Cerebellar cortex (tissue), 1 donor: ENCODE results near the gene BPHL.
"Not testable (repeated sequence)": the region's sequence is repeated elsewhere in the genome, so short reads cannot be mapped to it uniquely, and the experiment has no call there.

ENCODE experiments used
- DNase-seq: peaks from one replicate; pipeline ENCODE4 v3.0.0-alpha.2; 2015; ENCODE audit warnings: low spot score

Gene BPHL

DNA sequence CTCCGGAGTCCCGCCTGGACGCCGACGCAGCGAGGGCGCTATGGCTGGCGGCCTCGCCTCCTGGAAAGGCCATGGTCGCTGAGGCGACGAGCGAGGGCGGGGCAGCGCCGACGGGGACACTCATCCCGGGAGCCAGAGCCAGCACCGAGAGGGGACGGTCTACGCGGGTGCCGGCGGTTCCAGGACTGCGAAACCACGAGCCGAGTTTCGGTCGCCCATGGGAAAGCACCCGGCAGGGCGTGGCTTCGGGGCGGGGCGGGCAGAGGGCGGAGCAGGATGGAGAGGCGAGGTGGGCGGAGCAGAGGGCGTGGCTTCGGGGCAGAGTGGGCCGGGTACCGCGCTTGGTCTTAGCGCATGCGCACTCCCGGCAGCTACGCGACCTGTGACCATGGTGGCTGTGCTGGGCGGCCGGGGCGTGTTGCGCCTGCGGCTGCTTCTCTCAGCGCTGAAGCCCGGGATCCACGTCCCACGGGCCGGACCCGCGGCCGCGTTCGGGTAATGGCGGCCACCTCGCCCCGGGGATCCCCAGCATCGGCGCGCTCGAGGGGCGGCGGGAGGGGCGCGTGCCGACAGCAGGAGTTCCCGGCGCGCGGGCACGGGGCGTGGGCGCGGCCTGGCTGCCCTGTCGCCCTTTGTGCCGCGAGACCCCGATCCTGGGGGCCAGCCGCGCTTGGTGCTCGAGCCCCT lies at the start of gene BPHL:
Gene BPHL, plus strand, starts transcription at position 359 of the 687 bp plus-strand sequence. Its CDS starts 30 bp downstream, at position 389.
- DNase-seq: peak; percentile 95

DNA sequence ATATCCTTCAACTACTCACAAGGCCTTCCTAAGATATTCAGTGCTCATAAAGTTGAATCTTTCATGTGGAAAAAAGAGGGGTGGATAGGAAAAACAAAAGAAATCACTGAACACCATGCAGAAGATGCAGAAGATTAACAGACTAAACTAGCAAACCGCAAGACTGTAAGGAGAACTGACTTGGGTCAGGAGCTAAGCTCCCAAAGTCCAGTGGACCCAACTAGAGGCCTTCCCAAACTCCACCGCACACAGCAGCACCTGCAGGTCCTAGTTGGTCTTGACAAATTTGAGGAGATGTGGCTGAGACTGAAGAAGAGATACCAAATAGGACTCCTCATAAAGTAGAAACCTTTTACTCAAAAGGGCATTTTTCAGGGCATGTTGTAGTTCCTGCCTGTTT lies 46.9 kb upstream of the BPHL start:
- DNase-seq: no peak

DNA sequence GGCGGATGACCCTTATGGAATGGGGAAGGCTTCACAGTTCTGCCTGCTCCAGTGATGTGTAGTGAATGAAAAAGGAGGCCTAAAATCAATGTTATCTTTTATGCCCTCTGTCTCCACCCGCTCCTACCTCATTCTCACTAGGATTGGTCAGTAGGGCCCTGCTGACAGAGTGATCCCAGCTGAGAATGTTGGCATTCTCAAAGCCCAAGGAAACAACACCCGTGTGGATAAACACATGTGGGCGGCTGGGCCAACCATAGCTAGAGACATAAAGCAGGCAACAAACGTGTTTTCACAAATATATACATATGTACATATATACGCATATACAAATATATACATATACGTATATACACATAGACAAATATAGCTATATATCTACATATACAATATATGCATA lies 45.7 kb upstream of the BPHL start:
- no peak for DNase-seq

DNA sequence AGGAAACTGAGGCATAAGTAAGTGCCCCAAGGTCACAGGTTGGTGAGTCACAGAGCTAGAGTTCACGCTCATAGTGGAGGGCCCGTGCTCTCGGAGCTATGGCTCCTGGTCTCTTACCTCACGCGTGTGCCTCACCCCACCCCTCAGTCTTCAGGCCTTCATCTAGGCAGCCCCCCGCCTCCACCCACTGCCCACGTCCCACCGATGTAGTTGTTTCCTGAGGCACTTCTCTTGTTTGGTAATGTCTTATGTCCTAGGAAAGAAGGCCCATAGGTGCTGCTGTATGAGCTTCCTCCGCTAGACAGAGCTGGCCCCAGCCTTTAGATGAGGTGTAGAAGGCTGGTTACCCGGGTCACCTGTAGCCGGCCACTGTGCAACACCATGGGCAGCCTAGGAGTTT lies 45.1 kb upstream of the BPHL start:
- DNase-seq: no peak

DNA sequence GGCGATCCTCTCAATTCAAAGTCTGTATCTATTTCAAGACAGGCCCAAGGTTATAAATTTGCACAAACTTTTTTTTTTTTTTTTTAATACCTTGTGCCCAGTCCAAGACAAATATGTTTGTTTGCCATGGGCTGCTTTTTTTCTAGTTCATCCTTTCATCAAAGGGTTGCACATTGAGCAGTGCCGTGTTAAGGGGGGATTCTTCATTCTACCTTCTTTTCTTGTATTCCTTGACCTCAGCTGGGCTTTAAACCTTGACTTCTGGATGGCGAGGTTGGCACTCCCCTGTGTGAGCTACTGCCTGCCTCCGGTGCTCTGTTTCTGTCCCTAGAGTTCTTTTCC lies 42.8 kb upstream of the BPHL start:
- DNase-seq: no peak

DNA sequence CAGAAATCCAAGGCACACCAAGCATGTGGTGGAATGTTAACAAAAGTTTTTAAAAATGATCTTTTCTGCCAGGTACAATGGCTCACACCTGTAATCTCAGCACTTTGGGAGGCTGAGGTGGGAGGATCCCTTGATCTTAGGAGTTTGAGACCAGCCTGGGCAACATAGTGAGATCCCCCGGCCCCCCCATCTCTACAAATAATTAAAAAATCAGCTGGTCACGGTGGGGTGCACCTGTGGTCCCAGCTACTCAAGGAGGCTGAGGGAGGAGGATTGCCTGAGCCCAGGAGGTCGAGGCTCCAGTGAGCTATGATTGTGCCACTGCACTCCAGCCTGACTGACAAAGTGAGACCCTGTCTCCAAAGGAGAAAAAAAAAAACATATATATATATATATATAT lies 42.2 kb upstream of the BPHL start:
- DNase-seq: no peak

DNA sequence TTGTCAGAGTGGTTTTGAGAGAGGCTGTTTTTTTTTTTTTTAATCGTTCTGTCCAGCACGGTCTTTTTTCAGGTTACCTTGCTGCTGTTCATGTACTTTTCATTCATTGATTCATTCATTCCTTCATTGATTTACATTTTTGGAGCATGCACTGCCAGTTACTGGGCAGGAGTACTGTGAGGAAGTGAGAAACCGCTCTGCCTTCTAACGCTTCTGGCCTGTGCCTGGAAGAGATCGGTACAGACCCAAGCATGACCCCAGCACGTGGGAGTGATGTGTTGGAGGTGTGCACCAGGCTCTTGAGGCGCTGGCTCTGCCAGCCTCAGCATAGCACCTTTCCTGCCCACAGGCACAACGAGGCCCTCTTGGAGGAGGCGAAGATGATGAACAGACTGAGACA lies 41.1 kb upstream of the BPHL start:
- no peak for DNase-seq

DNA sequence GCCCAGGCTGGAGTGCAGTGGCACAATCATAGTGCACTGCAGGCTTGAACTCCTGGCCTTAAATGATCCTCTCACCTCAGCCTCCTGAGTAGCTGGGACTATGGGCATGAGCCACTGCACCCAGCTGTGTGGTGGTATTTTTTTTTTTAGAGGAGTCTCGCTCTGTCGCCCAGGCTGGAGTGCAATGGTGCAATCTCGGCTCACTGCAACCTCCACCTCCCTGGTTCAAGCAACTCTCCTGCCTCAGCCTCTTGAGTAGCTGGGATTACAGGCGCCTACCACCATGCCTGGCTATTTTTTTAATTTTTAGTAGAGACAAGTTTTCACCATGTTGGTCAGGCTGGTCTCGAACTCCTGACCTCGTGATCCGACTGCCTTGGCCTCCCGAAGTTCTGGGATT lies 39.6 kb upstream of the BPHL start:
- not testable (repeated sequence) for DNase-seq

DNA sequence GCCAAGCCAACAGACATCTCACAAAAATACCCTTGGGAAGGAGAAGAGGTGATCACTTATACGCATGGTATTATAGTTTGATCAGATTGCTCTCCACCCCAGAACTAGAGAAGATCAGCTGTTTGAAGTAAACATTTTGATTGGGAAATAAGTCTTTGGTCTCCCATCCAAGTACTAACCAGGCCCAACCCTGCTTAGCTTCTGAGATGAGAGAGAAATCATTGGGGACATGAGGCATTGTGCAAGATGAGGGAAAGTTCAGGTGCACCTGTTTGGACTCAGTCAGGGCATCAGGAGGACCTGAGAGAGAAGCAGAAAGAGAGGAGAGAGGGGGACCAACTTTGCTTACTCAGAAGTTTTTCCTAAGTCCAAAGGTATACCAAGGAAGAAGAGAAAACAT lies 38.8 kb upstream of the BPHL start:
- no peak for DNase-seq

DNA sequence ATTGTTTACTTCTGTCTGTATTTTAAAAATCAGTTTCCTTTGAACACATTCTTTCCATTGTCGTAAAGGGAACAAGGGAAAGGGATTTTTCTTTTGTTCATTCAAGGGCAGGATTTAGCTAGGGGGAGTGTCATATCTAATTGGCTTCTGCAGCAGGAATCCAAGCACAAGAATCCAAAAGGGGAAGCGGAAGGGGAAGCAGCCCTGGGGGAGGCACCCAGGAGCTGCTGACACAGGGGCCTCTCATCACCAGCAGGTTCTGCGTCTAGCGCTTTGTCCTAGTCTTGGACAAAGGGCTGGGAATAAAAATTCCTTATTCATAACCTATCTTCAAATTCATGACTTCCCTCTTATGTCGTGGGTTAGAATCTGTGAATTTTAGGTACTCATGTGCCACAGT lies 36.6 kb upstream of the BPHL start:
- DNase-seq: no peak

DNA sequence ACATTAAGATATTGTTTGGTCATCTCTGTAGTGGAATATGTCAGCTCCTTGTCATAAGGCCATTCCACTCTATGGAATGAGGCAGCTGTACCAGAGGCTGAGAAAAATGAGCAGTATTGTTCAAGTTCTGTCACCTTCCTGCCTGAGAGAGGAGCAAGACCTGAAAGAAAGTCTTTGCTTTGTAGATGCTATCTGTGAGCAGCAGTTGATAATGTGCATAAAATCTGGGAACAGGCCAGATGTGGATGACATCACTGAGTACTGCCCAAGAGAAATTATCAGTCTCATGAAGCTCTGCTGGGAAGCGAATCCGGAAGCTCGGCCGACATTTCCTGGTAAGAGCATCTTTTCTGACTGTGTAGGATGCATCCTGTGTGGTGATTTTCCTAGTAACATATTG lies 33.4 kb upstream of the BPHL start:
- DNase-seq: no peak

DNA sequence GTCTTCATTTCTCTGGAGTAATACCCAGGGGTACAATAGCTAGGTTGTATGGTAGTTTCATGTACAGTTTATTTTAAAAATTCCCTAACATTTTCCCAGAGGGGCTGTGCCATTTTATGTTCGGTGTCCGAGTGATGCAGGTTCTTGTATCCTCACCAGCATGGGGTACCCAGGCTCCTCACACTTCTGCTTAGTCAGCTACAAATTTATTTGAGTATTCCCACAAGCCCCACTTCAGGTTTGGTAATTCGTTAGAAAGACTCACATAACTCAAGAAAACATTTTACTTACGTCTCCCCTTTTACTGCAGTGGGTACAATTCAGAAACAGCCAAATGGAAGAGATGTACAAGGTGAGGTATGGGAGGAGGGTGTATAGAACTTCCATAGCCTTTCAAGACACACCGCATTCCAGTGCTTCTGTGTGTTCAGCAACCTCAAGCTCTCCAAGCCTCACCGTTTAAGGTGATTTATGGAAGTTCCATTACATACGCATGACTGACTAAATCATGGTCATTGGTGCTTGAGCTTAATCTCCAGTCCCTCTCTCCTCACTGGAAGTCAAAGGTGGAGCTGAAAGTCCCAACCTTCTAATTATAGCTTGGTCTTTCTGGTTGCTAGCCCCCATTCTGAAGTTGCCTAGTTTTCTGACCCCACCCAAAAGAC lies 32.1 kb upstream of the BPHL start:
- no peak for DNase-seq

DNA sequence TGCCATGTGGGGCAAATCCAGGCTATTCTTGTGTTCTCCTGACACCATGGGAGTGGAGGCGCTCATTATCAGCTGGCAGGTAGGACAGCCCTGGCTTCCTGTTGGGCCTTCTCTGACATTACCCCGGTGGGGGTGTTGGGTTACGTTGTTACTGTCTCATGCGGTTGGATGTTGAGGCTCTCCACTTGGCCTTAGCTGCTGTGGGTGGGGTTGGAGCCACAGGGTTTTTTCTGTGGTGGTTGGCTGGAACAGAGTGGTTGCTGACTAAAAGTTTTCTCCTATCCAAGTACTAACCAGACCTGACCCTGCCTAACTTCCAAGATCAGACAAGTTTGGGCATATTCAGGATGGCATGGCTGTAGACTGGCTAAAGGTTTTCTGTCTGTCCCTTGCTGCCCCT lies 30.1 kb upstream of the BPHL start:
- no peak for DNase-seq

DNA sequence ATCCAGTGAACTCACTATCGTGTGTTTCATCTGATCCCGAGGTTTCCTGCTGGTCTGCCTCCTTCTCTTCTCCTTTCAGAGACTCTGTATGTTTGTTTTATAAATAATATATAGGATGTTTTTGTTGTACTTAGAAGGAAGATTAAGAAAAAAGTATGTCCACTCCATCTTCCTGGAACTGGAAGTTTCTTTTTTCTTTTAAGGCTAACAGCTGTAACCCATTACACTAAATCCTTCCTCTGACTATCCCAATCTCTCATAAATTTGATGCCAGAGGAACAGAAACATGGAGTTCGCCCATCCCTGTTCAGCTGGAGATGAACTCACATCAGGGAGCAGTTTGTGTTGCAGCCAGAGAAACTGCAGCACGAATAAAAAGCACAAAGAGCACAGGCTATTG lies 29.5 kb upstream of the BPHL start:
- DNase-seq: no peak

DNA sequence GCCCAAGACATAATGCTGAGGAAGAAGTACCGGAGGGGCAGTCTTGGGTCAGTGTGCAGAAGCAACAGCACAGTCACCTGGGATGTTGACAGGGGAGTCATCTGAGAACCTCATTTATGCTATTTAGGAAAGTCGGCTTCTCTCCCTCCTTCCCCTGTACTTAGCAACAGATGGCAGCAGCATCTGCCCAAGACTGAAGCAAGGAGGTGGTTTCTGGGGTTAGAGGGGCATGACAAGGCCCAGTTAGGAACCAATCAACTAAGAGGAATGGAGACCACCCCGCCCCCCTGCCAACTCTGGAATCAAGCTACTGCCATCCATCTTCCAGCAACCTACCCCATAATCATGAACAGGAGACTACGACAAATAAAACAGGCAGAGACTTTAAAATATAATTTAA lies 28.5 kb upstream of the BPHL start:
- DNase-seq: no peak

DNA sequence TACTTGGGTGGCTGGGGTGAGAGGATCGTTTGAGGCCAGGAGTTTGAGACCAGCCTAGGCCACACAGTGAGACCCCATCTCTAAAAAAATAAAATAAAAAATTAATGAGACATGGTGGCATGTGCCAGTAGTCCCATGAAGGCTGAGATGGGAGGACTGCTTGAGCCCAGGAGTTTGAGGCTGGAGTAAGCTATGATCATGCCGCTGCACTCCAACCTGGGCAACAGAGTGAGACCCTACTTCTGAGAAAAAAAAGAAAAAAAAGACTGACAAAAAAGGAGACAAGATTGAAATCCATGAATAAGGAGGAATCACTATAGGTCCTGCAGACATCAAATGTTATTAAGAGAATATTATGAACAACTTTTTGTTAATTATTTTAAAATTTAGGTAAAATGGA lies 23.7 kb upstream of the BPHL start:
- no peak for DNase-seq

DNA sequence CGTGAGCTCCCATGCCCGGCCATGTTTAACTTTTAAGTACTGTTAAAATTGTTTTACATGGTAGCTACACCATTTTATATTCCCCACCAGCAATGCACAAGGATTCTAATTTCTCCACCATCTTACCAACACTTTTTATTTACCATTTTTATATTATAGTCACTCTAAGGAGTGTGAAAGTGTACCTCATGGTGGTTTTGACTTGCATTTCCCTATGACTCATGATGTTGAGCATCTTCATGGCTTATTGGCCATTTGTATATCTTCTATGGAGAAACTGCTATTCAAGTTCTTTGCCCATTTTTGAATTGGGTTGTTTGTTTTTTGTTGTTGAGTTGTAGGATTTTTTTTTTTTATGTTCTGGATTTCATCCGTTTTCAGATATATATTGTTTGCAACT lies 15.6 kb upstream of the BPHL start:
- DNase-seq: no peak

DNA sequence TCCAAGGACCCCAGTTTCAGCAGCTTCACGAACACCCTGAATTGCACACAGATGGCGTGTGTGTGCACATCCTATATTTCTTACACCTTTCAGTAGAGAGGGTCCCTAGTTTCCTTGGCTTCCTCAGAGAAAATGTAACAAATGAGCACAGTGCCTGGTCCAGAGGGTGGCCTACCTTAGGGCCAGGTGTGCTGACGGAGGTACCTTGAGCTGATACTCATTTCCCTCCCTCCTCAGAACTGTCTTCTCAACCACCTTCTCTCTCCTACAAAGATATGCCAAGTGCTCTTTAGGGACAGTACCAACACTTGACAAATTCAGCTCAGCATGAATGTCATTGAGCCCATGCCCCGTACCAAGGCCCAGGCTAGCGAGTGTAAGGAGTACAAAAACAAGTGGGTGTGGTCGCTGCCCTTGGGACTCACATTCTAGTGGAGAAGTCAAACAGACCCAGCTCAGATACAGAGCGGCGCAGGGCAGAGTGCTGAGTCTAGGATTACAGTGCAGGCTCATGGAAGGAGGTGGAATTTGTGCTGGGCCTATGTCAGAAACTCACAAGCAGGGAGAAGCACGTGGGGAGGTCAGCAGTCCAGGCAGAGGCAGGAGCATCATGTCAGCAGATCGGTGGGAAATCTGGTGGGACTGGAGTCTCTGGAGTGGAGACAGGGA lies 9.6 kb upstream of the BPHL start:
- DNase-seq: no peak

DNA sequence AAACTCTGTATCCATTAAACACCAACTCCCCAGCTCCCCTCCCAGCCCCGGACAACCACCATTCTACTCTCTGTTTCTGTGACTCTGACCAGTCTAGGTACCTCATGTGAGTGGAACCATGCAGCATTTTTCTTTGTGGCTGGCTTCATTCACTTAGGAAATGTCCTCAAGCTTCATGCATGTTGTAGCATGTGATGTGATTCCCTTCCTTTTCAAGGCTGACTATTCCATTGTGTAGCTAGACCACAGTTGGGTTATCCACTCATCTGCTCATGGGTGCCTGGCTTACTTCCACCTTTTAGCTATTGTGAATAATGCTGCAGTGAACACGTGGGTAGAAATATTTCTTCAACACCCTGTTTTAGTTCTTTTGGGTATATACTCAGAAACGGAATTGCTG lies 8.8 kb upstream of the BPHL start:
- DNase-seq: no peak

DNA sequence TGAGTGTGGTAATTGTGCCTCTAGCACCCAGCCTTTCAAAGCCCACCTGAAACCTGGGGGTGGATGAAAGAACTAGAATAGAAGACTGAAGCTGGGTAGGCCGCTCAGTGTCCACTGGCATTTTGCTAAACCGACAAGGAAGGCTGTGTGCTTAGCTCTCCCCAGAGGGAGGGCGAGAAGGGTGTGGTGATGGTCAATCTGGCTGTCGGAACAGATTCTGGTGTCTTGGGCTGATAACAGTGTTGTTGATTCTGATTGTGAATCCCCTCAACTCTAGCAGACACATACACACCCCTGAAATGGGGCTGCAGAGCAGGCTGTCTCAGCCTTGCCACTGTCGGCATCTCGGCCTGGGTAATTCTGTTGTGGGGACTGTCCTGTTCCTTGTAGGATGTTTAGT lies 4.1 kb upstream of the BPHL start:
- DNase-seq: no peak

DNA sequence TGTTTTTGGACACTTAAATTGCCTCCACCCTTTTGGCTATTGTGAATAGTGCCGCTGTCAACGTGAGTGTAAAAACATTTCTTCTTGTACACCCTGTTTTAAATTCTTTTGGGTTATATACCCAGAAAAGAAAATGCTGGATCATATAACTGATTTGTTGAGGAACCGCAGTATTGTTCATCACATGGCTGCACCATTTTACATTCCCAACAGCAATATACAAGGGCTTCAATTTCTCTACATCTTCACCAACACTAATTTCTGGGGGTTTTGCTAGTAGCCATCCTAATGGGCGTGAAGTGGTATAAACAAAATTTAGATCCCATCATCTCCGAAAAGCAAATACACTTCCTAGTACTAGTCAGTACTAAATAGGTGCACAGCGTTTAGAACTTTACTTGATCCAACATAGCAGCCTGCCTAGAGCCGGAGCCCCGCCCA lies 579 bp upstream of the BPHL start:
- DNase-seq: no peak

DNA sequence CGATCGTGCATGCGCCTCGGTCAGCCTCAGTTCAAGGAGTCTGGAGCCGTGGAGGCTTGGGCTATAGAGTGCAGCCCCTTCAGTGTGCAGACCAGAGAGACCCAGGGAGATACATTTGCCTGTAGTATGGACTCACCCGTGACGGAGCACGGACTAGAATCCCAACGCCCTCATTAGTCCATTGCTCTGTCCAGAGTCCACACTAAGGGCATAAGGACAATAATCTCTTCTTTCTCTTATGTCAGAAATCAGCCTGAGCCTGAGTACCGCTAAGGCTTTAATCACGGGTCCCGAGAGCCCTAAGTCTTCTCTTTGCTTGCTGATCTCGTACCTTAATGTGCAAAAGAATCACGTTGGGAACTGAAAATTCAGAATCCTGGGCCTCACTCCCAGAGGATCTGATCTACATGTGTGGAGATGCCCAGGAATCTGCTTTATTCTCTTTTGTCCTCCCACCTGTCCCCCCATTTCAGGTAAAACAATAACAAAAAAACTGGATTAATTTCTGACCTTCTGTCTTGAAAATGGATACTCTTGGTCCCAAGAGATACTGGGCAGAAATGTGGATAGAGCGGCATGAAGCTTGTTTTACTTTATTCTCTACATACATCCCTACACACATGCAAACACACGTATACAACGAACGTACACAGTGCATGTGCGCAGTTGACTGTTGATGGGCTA lies 671 bp downstream of the BPHL start:
- peak; percentile 56 for DNase-seq

DNA sequence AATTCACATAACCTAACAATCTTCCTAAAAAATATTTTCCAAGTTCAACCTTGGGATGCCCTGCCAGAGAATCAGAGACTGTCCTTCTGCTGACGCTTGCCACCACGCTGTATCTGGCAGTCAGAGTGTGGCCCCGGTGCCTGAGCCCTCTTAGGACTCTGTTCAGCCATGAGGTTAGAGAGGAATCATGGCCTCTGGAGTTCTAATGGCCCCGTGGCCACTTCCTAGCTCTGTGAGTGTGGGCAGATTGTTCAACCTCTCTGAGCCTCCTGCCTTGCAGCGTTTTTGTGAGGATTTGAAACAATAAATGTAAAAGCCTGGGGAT lies 2.2 kb downstream of the BPHL start:
- no peak for DNase-seq
